Renal cortex interstitium (tissue), 11 donors: ENCODE measurements around the gene NPHP4. TPM values are rescaled to one million over a fixed set of nuclear protein-coding genes. Genes with fewer than 3 reads are reported as not detected.

ENCODE experiments used
- DNase-seq, 11 donors: peaks; one replicate each; pipeline ENCODE4 v3.0.0-alpha.2; 2013; ENCODE audit warnings: low read depth in 9 of 11, low spot score in 4 of 11; ENCODE audit errors: extremely low read depth in 1 of 11
- polyA plus RNA-seq, 3 donors: library from polyadenylated mRNA; unstranded; fragments of 120-200 nt; gene quantifications; one replicate each; pipeline ENCODE4 v1.2.1, GENCODE V29; 2013; ENCODE audit not compliant: insufficient read length in 3 of 3

Gene NPHP4
- polyA plus RNA-seq, 3 donors, result 9.1 to 16.6 (median 13.0) TPM

DNA sequence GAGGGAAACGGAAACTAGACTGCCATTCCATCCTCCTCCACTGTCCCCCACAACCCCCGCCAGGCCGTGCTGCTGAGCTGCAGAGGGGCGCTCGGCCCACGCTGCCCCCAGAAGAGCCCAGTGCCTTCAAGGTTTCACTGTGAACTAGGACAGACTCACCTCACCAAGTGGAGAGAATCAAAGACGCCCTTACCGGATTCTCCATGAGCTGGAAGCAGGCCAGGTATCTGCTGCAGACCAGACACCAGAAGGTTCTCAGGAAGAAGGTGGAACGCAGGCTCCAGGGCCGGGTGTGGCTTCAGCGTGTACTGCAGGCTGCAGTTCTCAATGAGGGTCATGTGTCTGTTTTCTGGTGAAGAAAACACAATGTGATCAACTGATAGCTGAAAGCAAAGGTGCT, 30.6 kb downstream of the NPHP4 start:
- no peak for DNase-seq

DNA sequence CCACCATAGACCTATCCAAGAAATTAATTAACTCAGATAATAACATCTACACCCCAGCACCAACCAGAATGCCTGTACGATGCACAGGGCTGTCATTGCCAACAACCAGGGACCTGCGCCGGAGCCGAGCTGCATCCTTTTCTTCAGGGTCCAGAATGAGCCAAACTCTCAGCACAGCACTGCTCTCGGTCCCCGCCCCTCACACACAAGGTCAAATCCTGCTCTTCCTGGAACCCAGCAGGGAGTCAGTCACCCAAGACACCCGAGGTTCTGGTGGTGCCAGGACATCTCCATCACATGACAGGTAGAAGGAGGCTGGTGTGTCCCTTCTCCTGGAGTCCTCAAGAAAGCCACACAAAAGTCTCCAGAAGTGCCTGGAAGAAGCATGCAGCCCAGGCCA, 31.9 kb downstream of the NPHP4 start:
- DNase-seq, result no peak

DNA sequence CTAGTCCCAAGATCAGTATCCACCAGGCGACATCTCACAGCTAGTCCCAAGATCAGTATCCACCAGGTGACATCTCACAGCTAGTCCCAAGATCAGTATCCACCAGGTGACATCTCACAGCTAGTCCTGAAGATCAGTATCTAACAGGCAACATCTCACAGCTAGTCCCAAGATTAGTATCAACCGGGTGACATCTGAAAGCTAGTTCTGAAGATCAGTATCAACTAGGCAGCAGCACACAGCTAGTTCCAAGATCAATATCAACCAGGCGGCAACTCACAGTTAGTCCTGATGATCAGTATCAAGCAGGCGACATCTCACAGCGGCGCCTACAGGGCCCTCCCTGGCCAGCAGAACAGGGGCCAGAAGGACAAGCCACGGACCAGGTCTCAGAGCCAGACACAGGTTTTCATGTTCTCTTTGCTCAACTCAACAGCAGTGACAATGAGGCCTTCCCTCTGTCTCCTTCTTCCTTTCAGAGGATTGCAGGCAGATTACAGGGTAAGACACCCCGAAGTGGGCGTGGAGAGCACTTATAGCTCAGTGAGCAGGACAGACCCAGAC, 32.5 kb downstream of the NPHP4 start:
- DNase-seq, result no peak

DNA sequence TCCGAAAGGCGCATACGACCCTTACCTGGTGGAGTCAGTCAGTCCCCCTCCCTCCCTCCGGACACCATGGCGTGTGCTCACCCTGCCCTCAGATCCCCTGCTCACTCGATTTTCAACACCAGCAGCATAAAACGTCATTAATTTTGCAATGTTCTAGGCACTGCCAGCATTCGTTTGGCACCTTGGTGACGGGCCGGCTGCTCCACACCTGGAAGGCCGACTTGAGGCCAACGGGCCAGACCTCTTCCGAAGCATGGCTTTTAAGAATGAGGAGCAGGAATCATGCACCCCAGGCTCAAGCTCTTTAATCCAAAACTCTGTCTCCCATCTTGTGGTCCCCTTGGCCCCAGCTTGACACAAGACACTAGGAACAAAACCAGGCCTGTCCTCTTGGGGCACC, 33.1 kb downstream of the NPHP4 start:
- DNase-seq, result no peak

DNA sequence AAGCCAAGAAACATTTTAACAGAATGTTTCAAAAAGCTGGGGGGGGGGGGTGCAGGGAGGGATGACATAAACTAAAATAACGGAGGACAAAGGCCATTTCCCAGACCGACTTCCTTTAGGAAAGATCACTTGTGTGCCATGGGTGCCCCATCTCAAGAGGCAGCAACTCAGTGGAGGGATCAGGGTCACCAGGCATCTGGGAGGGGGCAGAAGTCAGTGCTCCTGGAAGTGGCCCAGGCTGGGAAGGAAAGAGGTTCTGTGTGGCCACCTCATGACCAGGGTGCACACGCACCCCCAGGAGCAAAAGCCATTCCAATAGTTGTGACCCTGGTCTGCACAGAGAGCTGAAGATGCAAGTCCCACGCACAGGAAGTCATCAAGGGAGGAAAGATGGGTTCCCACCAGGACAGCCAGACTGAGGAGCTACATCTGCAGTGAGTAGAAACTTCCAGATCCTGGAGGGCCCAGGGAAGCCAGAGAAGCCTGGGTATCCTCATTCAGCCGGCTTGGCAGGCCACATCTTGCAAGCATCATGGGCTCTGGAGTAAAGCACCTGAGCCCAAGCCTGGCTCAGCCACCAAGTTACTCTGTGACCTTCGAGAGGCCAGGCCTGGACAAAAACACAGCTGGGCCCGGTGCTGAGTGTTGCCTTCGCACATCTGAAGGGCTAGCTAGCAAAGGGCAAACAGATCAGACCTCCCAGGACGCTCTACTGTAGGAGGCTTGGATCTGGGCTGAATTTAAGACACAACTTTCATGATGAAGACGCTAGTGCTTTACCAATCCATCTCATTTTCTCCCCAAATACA, 36.0 kb downstream of the NPHP4 start:
- DNase-seq, result no peak

DNA sequence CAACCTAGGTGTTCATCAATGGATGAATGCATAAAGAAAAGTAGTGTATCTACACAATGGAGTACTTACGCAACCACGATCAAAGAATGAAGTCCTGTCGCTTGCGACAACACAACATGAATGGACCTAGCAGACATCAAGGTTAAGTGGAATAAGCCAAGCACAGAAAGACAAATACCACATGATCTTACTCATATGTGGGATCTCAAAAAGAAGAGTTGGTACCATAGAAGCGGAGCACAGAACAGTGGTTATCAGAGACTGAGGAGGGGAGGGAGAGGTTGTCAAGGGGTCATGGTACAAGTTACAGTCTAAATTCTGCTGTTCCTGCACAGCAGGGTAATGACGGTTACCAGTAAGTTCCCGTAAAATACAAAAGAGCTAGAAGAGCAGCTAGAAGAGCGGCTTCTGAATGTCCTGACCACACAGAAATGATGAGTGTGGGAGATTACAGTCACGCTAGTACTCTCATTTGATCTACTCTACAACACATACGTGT, 36.7 kb downstream of the NPHP4 start:
- DNase-seq, result no peak

DNA sequence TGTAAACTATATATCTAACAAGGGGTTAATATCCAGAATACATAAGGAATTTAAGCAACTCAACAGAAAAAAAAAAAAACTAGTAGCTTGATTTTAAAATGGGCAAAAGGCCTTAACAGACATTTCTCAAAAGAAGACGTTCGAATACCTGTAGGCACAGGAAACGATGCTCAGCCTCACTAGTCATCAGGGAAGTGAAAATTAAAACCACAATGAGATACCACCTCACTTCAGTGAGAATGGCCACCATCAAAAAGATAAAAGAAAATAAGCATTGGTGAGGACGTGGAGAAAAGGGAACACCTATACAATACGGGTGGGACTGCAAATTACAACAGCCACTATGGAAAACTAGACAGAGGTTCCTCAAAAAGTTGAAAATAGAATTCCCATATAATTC, 37.3 kb downstream of the NPHP4 start:
- DNase-seq, result no peak

DNA sequence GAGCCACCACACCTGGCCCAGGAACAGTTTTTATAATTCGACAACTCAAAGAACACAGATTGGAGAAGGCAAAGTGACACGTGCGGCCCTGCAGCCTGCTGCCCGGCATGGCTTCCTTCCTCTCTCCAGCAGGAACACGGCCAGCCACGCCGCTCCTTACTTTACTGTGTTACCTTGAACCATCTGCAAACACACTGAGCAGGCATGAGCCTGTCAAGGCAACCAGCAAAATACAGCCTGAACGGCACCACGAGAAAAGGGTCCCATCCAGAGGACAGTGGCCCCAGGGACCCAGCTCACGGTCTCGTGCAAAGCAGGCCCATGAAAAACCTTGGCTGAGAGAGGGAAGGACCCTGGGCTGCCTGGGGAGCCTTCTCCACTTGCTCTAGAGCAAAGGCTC, 38.8 kb downstream of the NPHP4 start:
- DNase-seq, result no peak

- no peak for DNase-seq
These were observed 40.3 kb downstream of the NPHP4 start for GRCh38 chr1:5951846-5952410.

- no peak for DNase-seq
These were observed 41.0 kb downstream of the NPHP4 start for GRCh38 chr1:5950994-5951785.

GRCh38 chr1:5950201-5950895, 41.9 kb downstream of the NPHP4 start:
- no peak for DNase-seq

DNA sequence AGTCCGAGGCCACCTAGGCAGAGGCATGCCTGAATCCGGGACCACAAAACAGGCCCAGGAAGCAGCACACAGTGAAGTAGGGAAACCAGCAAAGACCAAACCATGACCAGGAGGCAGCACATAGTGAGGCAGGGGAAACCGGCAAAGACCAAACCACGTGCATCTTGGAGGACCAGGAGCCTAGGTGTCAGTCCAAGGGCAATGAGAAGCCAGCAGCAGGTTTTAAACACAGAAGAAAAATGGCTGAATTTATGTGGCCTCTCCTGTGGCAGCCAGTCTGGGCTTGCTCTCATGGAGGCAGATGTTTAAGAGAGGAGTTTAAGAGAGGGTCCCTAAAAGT, 42.5 kb downstream of the NPHP4 start:
- DNase-seq, result no peak

GRCh38 chr1:5949085-5949760, 43.0 kb downstream of the NPHP4 start:
- DNase-seq, result no peak

- DNase-seq, result no peak
These were observed 43.6 kb downstream of the NPHP4 start for GRCh38 chr1:5948681-5949005.

- DNase-seq, result no peak
These were observed 44.1 kb downstream of the NPHP4 start for GRCh38 chr1:5947978-5948680.

GRCh38 chr1:5947071-5947821, 45.0 kb downstream of the NPHP4 start:
- no peak for DNase-seq

- no peak for DNase-seq
These were observed 46.8 kb downstream of the NPHP4 start for GRCh38 chr1:5945445-5945844.

DNA sequence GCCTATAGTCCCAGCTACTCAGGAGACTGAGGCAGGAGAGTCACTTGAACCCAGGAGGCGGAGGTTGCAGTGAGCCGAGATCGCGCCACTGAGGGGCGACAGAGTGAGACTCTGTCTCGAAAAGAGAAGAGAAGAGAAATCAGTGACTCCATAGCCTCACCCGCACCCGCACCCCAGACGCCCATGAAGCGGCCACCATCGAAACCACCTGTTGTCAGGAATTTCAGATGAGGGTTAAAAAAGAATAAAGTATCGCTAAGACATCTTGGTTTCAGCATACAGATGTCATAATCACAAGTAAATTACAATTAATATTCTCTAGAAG, 47.4 kb downstream of the NPHP4 start:
- DNase-seq, result no peak
